IPS-18a (cell line): ENCODE results near the gene MAP2K5.

ENCODE experiments used
- H3K27ac ChIP-seq: one replicate; pipeline ENCODE4 v1.5.1; 2013; ENCODE audit warnings: low read length
- H3K27me3 ChIP-seq: one replicate; pipeline ENCODE4 v1.6.1; 2013; ENCODE audit warnings: mild to moderate bottlenecking, low read length; ENCODE audit not compliant: control insufficient read depth, insufficient read depth
- H3K36me3 ChIP-seq: one replicate; pipeline ENCODE4 v1.6.1; 2013; ENCODE audit warnings: low read depth, low read length; ENCODE audit not compliant: control insufficient read depth
- H3K4me1 ChIP-seq: one replicate; pipeline ENCODE4 v1.6.1; 2013; ENCODE audit warnings: low read depth, low read length; ENCODE audit not compliant: control insufficient read depth
- H3K4me3 ChIP-seq: one replicate; pipeline ENCODE4 v1.5.1; 2013; ENCODE audit warnings: low read length
- H3K9ac ChIP-seq: one replicate; pipeline ENCODE4 v1.6.1; 2013; ENCODE audit warnings: mild to moderate bottlenecking, low read length, moderate library complexity
- H3K9me3 ChIP-seq: one replicate; pipeline ENCODE4 v1.6.1; 2013; ENCODE audit warnings: low read depth, low read length; ENCODE audit not compliant: control insufficient read depth

The MAP2K5 gene

GRCh38 chr15:67564021-67564967, 21.8 kb downstream of the MAP2K5 start:
- no peaks in the 10 kb centered on the region for H3K9me3 ChIP-seq
- no peaks in the 10 kb centered on the region for H3K36me3 ChIP-seq
- H3K27ac ChIP-seq: no peak overlapping the region
- no peak overlapping the region for H3K9ac ChIP-seq
- H3K4me1 ChIP-seq: peaks cover 11% of the 10 kb centered on the region
- H3K27me3 ChIP-seq: no peaks in the 10 kb centered on the region
- no peak overlapping the region for H3K4me3 ChIP-seq

- no peak overlapping the region for H3K27ac ChIP-seq
Observed at GRCh38 chr15:67564968-67565345, 22.5 kb downstream of the MAP2K5 start.

GRCh38 chr15:67569668-67570067, 27.2 kb downstream of the MAP2K5 start:
- Histone ChIP-seq H3K9me3 (no peaks in the 10 kb centered on the region), H3K4me3 (no peak overlapping the region), H3K4me1 (peaks cover 3% of the 10 kb centered on the region), H3K9ac (no peak overlapping the region), H3K36me3 (no peaks in the 10 kb centered on the region), H3K27me3 (no peaks in the 10 kb centered on the region), H3K27ac (no peak overlapping the region)

More at GRCh38 chr15:67564968-67565345, 22.5 kb downstream of the MAP2K5 start:
- Histone ChIP-seq H3K27me3 (no peaks in the 10 kb centered on the region), H3K36me3 (no peaks in the 10 kb centered on the region), H3K4me3 (no peak overlapping the region), H3K4me1 (peaks cover 11% of the 10 kb centered on the region), H3K9me3 (no peaks in the 10 kb centered on the region), H3K9ac (no peak overlapping the region)

GRCh38 chr15:67570875-67571647, 28.6 kb downstream of the MAP2K5 start:
- Histone ChIP-seq H3K9ac (no peak overlapping the region), H3K27ac (no peak overlapping the region)

GRCh38 chr15:67571648-67572415, 29.3 kb downstream of the MAP2K5 start:
- H3K9ac ChIP-seq: no peak overlapping the region
- no peak overlapping the region for H3K27ac ChIP-seq
- no peaks in the 10 kb centered on the region for H3K9me3 ChIP-seq
- H3K4me1 ChIP-seq: peaks cover 4% of the 10 kb centered on the region
- no peaks in the 10 kb centered on the region for H3K27me3 ChIP-seq
- H3K4me3 ChIP-seq: no peak overlapping the region
- no peaks in the 10 kb centered on the region for H3K36me3 ChIP-seq

More at GRCh38 chr15:67570875-67571647, 28.6 kb downstream of the MAP2K5 start:
- Histone ChIP-seq H3K36me3 (no peaks in the 10 kb centered on the region), H3K4me3 (no peak overlapping the region), H3K4me1 (peaks cover 6% of the 10 kb centered on the region), H3K27me3 (no peaks in the 10 kb centered on the region), H3K9me3 (no peaks in the 10 kb centered on the region)

GRCh38 chr15:67573194-67573593, 30.7 kb downstream of the MAP2K5 start:
- Histone ChIP-seq H3K4me1 (peaks cover 4% of the 10 kb centered on the region), H3K4me3 (no peak overlapping the region), H3K9ac (no peak overlapping the region), H3K27ac (no peak overlapping the region), H3K9me3 (no peaks in the 10 kb centered on the region), H3K36me3 (no peaks in the 10 kb centered on the region), H3K27me3 (no peaks in the 10 kb centered on the region)

- H3K27ac ChIP-seq: no peak overlapping the region
- no peaks in the 10 kb centered on the region for H3K27me3 ChIP-seq
- H3K9me3 ChIP-seq: no peaks in the 10 kb centered on the region
- no peak overlapping the region for H3K9ac ChIP-seq
- no peak overlapping the region for H3K4me3 ChIP-seq
- no peaks in the 10 kb centered on the region for H3K36me3 ChIP-seq
- peaks cover 4% of the 10 kb centered on the region for H3K4me1 ChIP-seq
Observed at GRCh38 chr15:67575039-67575502, 32.6 kb downstream of the MAP2K5 start.

- Histone ChIP-seq H3K9ac (no peak overlapping the region), H3K36me3 (no peaks in the 10 kb centered on the region), H3K27me3 (no peaks in the 10 kb centered on the region), H3K4me1 (peaks cover 4% of the 10 kb centered on the region), H3K27ac (no peak overlapping the region), H3K9me3 (no peaks in the 10 kb centered on the region), H3K4me3 (no peak overlapping the region)
Observed at GRCh38 chr15:67578020-67578600, 35.6 kb downstream of the MAP2K5 start.

- H3K9me3 ChIP-seq: no peaks in the 10 kb centered on the region
- H3K27ac ChIP-seq: no peak overlapping the region
- H3K36me3 ChIP-seq: no peaks in the 10 kb centered on the region
- no peaks in the 10 kb centered on the region for H3K27me3 ChIP-seq
- no peak overlapping the region for H3K4me3 ChIP-seq
- no peak overlapping the region for H3K9ac ChIP-seq
- H3K4me1 ChIP-seq: peaks cover 4% of the 10 kb centered on the region
Observed at GRCh38 chr15:67579164-67579563, 36.7 kb downstream of the MAP2K5 start.

- Histone ChIP-seq H3K9me3 (no peaks in the 10 kb centered on the region), H3K27me3 (no peaks in the 10 kb centered on the region), H3K27ac (no peak overlapping the region), H3K4me3 (no peak overlapping the region), H3K36me3 (no peaks in the 10 kb centered on the region), H3K9ac (no peak overlapping the region), H3K4me1 (peaks cover 4% of the 10 kb centered on the region)
Observed at GRCh38 chr15:67579967-67580366, 37.5 kb downstream of the MAP2K5 start.

- no peaks in the 10 kb centered on the region for H3K27me3 ChIP-seq
- no peak overlapping the region for H3K9ac ChIP-seq
- no peak overlapping the region for H3K4me3 ChIP-seq
- H3K36me3 ChIP-seq: no peaks in the 10 kb centered on the region
- H3K4me1 ChIP-seq: no peaks in the 10 kb centered on the region
- no peaks in the 10 kb centered on the region for H3K9me3 ChIP-seq
- H3K27ac ChIP-seq: no peak overlapping the region
Observed at GRCh38 chr15:67584157-67584556, 41.7 kb downstream of the MAP2K5 start.
